Inflammatory macrophage treated with lipopolysaccharide for 1 hour (primary cell): ENCODE results near the gene SIM2.

Source experiments
- DNase-seq, 2 donors: peaks; one replicate each; pipeline ENCODE4 v3.0.0-alpha.2; 2020 to 2022

Gene SIM2

GRCh38 chr21:36743008-36743407 lies 44.1 kb downstream of the SIM2 start:
- DNase-seq, result no peak

- DNase-seq, result no peak
These were observed 44.5 kb downstream of the SIM2 start for GRCh38 chr21:36743446-36743845.

- no peak for DNase-seq
These were observed 45.3 kb downstream of the SIM2 start for GRCh38 chr21:36744190-36744559.

DNA sequence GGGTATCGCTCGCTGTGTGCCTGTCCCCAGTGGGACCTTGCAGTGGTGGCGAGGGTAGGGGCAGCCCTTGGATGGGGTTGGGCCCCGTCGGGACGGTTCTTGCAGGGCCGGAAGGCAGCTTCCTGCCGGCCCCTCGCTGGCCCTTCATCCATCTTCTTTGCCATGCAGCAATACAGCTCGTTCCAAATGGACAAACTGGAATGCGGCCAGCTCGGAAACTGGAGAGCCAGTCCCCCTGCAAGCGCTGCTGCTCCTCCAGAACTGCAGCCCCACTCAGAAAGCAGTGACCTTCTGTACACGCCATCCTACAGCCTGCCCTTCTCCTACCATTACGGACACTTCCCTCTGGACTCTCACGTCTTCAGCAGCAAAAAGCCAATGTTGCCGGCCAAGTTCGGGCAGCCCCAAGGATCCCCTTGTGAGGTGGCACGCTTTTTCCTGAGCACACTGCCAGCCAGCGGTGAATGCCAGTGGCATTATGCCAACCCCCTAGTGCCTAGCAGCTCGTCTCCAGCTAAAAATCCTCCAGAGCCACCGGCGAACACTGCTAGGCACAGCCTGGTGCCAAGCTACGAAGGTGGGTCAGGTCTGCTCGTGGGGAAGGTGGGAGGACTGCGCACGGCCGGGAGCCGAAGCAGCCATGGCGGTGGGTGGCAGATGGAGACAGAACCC lies 45.8 kb downstream of the SIM2 start:
- no peak for DNase-seq

DNA sequence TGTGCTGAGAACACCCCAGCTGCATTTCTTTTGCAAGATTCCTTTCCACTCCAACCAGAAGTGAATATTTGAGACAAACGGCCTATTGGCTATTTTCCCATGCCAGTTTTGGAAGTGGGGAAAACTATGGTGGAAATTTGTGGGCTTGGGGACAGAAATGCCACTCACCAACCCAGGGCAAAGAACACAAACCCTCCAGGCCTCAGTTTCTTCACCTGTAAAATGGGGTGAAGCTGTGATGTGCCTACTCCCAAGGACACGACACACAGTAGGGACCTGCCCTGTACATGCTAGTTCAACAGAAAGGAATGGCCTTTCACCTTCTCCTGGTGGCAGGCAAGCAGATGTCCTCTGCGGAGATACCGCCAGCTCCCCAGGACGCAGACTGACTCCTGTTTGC lies 46.5 kb downstream of the SIM2 start:
- DNase-seq, result no peak

DNA sequence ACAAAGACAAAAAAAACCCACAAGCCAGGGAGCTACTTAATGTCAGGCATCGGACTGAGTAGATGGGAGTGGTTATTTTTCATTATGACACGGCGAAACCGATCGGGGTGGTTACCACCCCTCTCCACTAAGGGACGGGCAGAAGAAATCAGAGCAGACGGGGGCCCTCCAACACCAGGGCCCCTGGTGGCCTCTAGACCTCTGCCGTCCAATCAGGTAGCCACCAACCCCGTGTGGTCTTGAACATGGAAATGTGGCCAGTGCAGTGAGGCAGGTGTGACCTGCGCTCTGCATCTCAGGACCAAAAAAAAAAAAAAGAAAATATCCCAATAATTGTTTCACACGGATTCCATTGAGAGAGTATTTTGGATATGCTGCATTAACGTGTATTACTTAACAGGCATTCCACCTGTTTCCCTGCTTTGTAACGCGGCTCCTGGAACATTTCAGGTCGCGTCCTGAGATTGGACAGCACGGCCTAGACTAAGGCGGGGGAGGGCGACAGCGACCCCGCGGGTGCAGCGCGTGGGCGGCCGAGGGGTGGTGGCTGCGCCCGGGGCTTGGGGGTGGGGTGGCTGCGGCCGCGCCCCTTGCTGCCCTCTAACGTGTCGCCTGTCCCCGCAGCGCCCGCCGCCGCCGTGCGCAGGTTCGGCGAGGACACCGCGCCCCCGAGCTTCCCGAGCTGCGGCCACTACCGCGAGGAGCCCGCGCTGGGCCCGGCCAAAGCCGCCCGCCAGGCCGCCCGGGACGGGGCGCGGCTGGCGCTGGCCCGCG lies 48.3 kb downstream of the SIM2 start:
- no peak for DNase-seq

GRCh38 chr21:36747815-36748383 lies 49.0 kb downstream of the SIM2 start:
- DNase-seq, result peak; percentile 2 to 10

- DNase-seq, result no peak
These were observed 51.1 kb downstream of the SIM2 start for GRCh38 chr21:36749935-36750575.

- no peak for DNase-seq
These were observed 51.7 kb downstream of the SIM2 start for GRCh38 chr21:36750576-36750959.

GRCh38 chr21:36751383-36751782 lies 52.5 kb downstream of the SIM2 start:
- no peak for DNase-seq

DNA sequence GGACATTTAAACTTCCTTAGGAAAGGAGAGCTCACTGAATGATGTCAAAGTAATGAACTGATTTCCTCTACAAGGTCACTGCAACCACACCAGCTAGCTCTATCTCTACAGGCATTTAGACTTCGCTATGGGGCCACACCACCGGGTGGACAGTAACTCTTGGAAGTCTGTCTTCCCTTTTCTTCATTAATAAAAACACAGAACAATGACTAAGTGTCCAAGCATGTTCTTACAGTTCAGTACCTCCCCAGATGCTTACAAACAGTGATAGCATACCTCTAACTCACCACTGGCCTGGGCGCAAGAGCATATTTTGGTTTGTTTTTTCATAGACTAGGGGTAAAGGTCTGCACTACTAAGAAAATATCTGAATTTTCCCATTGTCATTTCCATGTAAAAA lies 54.6 kb downstream of the SIM2 start:
- DNase-seq, result no peak

GRCh38 chr21:36754241-36754898 lies 55.5 kb downstream of the SIM2 start:
- DNase-seq, result no peak

- no peak for DNase-seq
These were observed 57.6 kb downstream of the SIM2 start for GRCh38 chr21:36756527-36756926.

DNA sequence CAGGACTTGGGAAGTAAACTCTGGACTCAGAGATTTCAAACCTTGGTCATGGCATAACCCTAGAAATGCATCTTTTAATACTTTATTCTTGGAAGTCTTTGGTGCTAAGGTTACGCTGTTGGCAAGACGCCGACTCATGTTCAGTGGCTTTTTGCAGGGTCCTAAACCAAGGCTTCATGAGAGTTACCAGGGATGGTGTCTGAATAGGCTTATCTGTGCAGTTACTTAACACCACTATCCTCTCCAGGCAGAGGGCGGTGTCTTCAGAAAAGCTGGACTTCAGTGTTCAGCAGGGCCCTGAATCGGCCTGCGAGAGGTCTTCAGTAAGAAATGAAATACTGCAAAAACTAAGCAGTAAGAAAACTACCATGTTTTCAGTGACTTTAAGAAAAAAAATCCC lies 58.3 kb downstream of the SIM2 start:
- DNase-seq, result no peak

DNA sequence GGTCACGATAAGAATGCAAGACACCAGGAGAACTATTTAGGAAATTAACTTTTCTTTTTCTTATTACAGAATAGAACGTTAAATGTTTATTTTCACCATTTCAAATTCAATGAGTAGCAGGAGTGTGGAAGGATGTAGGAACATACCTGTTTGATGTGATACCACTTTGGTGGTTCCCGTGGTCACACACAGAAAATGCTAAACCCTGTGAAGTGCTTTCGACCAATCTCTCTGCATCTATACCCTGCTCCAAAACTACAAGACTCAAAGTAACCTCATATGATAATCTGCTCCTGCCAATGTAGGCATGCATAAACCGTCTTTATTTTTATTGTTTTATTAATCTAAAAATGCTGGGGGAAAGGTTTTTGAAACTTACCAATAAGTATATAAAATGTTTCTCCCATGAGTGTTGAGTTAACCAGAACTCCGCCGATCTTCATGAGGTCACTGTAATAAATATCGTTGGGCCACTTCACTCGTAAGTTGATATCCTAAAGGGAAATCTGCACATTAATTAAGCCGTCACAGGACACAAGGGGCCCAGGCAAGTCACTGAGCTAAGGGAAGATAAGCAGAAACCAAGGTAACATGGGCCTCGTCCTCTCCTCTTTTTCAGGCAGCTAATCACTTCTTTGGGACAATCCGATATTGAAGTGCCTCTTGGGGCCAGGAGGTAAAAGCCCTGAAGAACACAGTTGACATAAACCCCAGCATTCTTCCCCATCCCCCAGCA lies 60.6 kb downstream of the SIM2 start:
- DNase-seq, result no peak

- no peak for DNase-seq
These were observed 62.8 kb downstream of the SIM2 start for GRCh38 chr21:36761685-36762084.

GRCh38 chr21:36762642-36763041 lies 63.7 kb downstream of the SIM2 start:
- DNase-seq, result no peak

DNA sequence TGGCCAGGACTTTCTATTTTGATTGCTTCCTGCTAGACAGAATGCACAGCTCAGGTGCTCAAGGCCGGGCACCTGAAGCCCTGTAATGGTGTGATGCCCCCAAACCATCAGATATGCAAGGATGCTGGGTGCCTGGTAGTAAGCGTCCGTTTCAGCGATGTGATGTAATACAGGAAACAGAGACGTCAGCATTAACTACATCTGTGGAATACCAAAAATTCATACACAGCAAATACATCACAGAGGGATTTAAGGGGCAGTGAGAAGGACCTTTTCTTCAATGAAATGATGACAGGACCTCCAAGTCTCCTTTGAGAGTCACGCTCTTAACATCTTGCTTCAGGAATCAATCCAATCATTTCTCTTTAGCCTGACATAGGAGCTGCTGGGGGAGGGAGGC lies 64.4 kb downstream of the SIM2 start:
- DNase-seq, result no peak

DNA sequence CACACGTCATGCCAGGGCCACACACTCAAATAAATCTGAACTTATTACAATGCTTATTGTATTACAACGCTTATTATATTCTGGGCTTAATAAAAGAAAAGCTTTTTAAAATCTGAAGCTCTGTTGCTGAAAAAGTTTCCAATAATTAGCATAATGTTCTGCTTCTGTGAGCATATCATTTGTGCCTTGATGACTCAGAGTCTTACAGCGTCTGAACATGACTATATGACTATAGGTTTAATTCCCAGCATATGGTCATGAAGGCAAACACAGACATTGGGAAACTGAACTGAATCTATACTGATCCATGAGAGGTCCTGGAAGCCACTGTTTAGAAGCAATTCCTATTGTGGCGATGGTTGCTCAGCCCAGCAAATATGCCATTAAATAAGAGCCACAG lies 66.3 kb downstream of the SIM2 start:
- no peak for DNase-seq

- DNase-seq, result no peak
These were observed 67.6 kb downstream of the SIM2 start for GRCh38 chr21:36766511-36766910.

GRCh38 chr21:36767096-36767495 lies 68.2 kb downstream of the SIM2 start:
- DNase-seq, result no peak

GRCh38 chr21:36768496-36768895 lies 69.6 kb downstream of the SIM2 start:
- DNase-seq, result no peak
